Measurements from ENCODE around the gene CTSZ. TPM values are rescaled to one million over a fixed set of nuclear protein-coding genes. Genes with fewer than 3 reads are reported as not detected.

Gene CTSZ
- polyA plus RNA-seq, 2 of the 4 experiments (the other 2 are of a cell fraction): 115 to 156 TPM

GRCh38 chr20:58969439-58969838 lies 37.6 kb downstream of the CTSZ start:
- no peak for ATAC-seq
- FAIRE-seq: no peak
- H3K27ac ChIP-seq: no peak overlapping the region
- no peak overlapping the region for H3K4me2 ChIP-seq
- no peaks in the 10 kb centered on the region for H3K4me1 ChIP-seq
- TF ChIP-seq, protein P1, sequence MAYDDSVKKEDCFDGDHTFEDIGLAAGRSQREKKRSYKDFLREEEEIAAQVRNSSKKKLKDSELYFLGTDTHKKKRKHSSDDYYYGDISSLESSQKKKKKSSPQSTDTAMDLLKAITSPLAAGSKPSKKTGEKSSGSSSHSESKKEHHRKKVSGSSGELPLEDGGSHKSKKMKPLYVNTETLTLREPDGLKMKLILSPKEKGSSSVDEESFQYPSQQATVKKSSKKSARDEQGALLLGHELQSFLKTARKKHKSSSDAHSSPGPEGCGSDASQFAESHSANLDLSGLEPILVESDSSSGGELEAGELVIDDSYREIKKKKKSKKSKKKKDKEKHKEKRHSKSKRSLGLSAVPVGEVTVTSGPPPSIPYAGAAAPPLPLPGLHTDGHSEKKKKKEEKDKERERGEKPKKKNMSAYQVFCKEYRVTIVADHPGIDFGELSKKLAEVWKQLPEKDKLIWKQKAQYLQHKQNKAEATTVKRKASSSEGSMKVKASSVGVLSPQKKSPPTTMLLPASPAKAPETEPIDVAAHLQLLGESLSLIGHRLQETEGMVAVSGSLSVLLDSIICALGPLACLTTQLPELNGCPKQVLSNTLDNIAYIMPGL (CRISPR knock-in tag; IDR thresholded peaks at IDR 0.05; ENCODE audit: borderline replicate concordance): no peak
- TF ChIP-seq TFCP2L1 (CRISPR knock-in tag; IDR thresholded peaks at IDR 0.05) (no peak), RNF2 (IDR thresholded peaks at IDR 0.05; ENCODE audit: borderline replicate concordance, low read depth) (no peak), NFE2L2 (conservative IDR thresholded peaks at IDR 0.05; ENCODE audit: low read length) (no peak), BHLHE40 (IDR thresholded peaks at IDR 0.05; ENCODE audit: low read depth, low read length) (no peak), FOXS1 (CRISPR knock-in tag; IDR thresholded peaks at IDR 0.05) (no peak), NR3C1 (IDR thresholded peaks at IDR 0.05) (no peak), TP53 (CRISPR knock-in tag; IDR thresholded peaks at IDR 0.05) (no peak), USF2 (IDR thresholded peaks at IDR 0.05) (no peak), ZNF302 (CRISPR knock-in tag; IDR thresholded peaks at IDR 0.05) (no peak)
- no peak overlapping the region for H3K4me3 ChIP-seq
- CTCF ChIA-PET: no interaction called here
- DNase-seq (ENCODE audit: low read depth in 1 of 2, low spot score in 1 of 2): no peak
- peaks cover 18% of the 10 kb centered on the region for H3K9me3 ChIP-seq
- POLR2A ChIA-PET: no interaction called here
- WGBS (ENCODE audit: missing lambda C conversion rate): 1% methylated on average over 2 of the region's 2 CpGs

- no peak for FAIRE-seq
- ChIA-PET POLR2A (no interaction called here), CTCF (interaction anchor here (0.5 to 0.8 kb wide), 2 partner anchors 9 to 97 kb away, joined by 3 read pairs; no protein-coding TSS in a partner anchor)
- no peak overlapping the region for H3K27ac ChIP-seq
- WGBS (ENCODE audit: missing lambda C conversion rate): 45% methylated on average over 10 of the region's 10 CpGs
- no peak for DNase-seq (ENCODE audit: low read depth in 1 of 2, low spot score in 1 of 2)
- no peak overlapping the region for H3K4me2 ChIP-seq
- ATAC-seq: no peak
- H3K4me3 ChIP-seq: no peak overlapping the region
- no peaks in the 10 kb centered on the region for H3K4me1 ChIP-seq
- peaks cover 24% of the 10 kb centered on the region for H3K9me3 ChIP-seq
- no peak for TF ChIP-seq RCOR1 (IDR thresholded peaks at IDR 0.05; ENCODE audit: low read depth, low read length)
- no peak for TF ChIP-seq RARB (CRISPR knock-in tag; IDR thresholded peaks at IDR 0.05)
- TF ChIP-seq JUNB (IDR thresholded peaks at IDR 0.05): no peak
- TF ChIP-seq KDM5A (IDR thresholded peaks at IDR 0.05): no peak
- no peak for TF ChIP-seq HEYL (CRISPR knock-in tag; IDR thresholded peaks at IDR 0.05)
- TF ChIP-seq RAD21 (conservative IDR thresholded peaks at IDR 0.05 in 1 of 2, IDR thresholded peaks at IDR 0.05 in 1 of 2): no peak
- TF ChIP-seq HOXA7 (CRISPR knock-in tag; IDR thresholded peaks at IDR 0.05): no peak
- TF ChIP-seq, protein P2, sequence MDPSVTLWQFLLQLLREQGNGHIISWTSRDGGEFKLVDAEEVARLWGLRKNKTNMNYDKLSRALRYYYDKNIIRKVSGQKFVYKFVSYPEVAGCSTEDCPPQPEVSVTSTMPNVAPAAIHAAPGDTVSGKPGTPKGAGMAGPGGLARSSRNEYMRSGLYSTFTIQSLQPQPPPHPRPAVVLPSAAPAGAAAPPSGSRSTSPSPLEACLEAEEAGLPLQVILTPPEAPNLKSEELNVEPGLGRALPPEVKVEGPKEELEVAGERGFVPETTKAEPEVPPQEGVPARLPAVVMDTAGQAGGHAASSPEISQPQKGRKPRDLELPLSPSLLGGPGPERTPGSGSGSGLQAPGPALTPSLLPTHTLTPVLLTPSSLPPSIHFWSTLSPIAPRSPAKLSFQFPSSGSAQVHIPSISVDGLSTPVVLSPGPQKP (IDR thresholded peaks at IDR 0.05; ENCODE audit: low read depth, low read length): no peak
- no peak for TF ChIP-seq REST (IDR thresholded peaks at IDR 0.05)
- TF ChIP-seq SMC3 (IDR thresholded peaks at IDR 0.05): no peak
- TF ChIP-seq MYC (IDR thresholded peaks at IDR 0.05; ENCODE audit: borderline replicate concordance, low read length): no peak
- TF ChIP-seq, protein P1 (CRISPR knock-in tag; IDR thresholded peaks at IDR 0.05; ENCODE audit: borderline replicate concordance): no peak
- TF ChIP-seq, protein P3, sequence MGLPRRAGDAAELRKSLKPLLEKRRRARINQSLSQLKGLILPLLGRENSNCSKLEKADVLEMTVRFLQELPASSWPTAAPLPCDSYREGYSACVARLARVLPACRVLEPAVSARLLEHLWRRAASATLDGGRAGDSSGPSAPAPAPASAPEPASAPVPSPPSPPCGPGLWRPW (IDR thresholded peaks at IDR 0.05): no peak
- TF ChIP-seq RNF2 (IDR thresholded peaks at IDR 0.05; ENCODE audit: borderline replicate concordance, low read depth): no peak
- TF ChIP-seq FOSL2 (IDR thresholded peaks at IDR 0.05): no peak
- no peak for TF ChIP-seq FOSL2 (CRISPR knock-in tag; IDR thresholded peaks at IDR 0.05)
- TF ChIP-seq CEBPB (IDR thresholded peaks at IDR 0.05): no peak
- TF ChIP-seq HOXB13 (CRISPR knock-in tag; IDR thresholded peaks at IDR 0.05; ENCODE audit: low read depth): no peak
- TF ChIP-seq TFCP2L1 (CRISPR knock-in tag; IDR thresholded peaks at IDR 0.05): no peak
Measured at GRCh38 chr20:58967652-58968429, 39.2 kb downstream of the CTSZ start.
